K562 (cell line): ENCODE data around the gene TRRAP. TPM values are rescaled to one million over a fixed set of nuclear protein-coding genes. Genes with fewer than 3 reads are reported as not detected.

Experiments
- ATAC-seq: fragments of 200-7000 bp; cut with Tn5 transposase; 3 replicates; pipeline ENCODE4 v1.9.1; 2020; ENCODE audit warnings: moderate library complexity
- BruUV-seq: library from RNA; stranded (reverse); fragments of 400-500 nt; replicated peaks from 2 replicates; lab custom pipeline; 2021; lab: Mats Ljungman, UMichigan
- CTCF ChIA-PET: fragments of 300-600 bp; formaldehyde crosslinking; extraction: SDS; loops from one replicate; lab custom pipeline; 2021; ENCODE audit warnings: low intra/inter-chr PET ratio; lab: Yijun Ruan, JAX
- POLR2A ChIA-PET: fragments of 300-600, 350-650 bp; sonication (Branson Sonifier 250); formaldehyde crosslinking; extraction: SDS; loops from one replicate; lab custom pipeline; 2021; ENCODE audit warnings: antibody characterized with exemption, inconsistent platforms; lab: Yijun Ruan, JAX
- DNase-seq, 4 experiments: peaks; one replicate each; pipeline versions ENCODE4 v3.0.0 to v3.0.0-alpha.2; 2011 to 2018; ENCODE audit warnings: low spot score in 3 of 4, mixed read lengths in 3 of 4; ENCODE audit errors: extremely low read depth in 1 of 4
- FAIRE-seq: peaks from 2 replicates; lab custom pipeline; 2011; peaks lifted over from hg19 to GRCh38; lab: Jason Lieb, UNC
- H2AFZ ChIP-seq: 2 replicates; pipeline ENCODE4 v1.6.0; 2011; ENCODE audit warnings: low read depth, low read length, control low read depth, inconsistent platforms
- H3K27ac ChIP-seq: fragments of 200-600 bp; 3 replicates; pipeline ENCODE4 v1.8.0; 2011; ENCODE audit warnings: low read depth, mild to moderate bottlenecking, control low read depth, inconsistent platforms, low read length, moderate library complexity, mixed read lengths; ENCODE audit errors: extremely low read depth
- H3K27me3 ChIP-seq, 2 experiments: fragments of 300-600 bp in 1 of 2; 2 replicates in 1 of 2; 3 replicates in 1 of 2; pipeline versions ENCODE4 v1.6.0 to v1.8.0; 2011; ENCODE audit warnings: inconsistent platforms in 2 of 2, low read length in 2 of 2, mild to moderate bottlenecking in 1 of 2, mixed read lengths in 1 of 2, moderate library complexity in 1 of 2; ENCODE audit not compliant: control insufficient read depth in 2 of 2, insufficient read depth in 2 of 2
- H3K36me3 ChIP-seq: fragments of 300-600 bp; 3 replicates; pipeline ENCODE4 v1.8.0; 2011; ENCODE audit warnings: mild to moderate bottlenecking, low read length, inconsistent platforms; ENCODE audit not compliant: control insufficient read depth, insufficient read depth
- H3K4me1 ChIP-seq, 2 experiments: fragments of 200-600 bp in 1 of 2; replicated peaks in 1 of 2; 2 replicates in 1 of 2; 3 replicates in 1 of 2; pipeline versions ENCODE4 v1.5.1 to v1.8.0; 2011; ENCODE audit warnings: inconsistent platforms in 2 of 2, low read length in 2 of 2, mild to moderate bottlenecking in 1 of 2, mixed read lengths in 1 of 2, moderate library complexity in 1 of 2; ENCODE audit not compliant: control insufficient read depth in 2 of 2, insufficient read depth in 2 of 2
- H3K4me2 ChIP-seq: 2 replicates; pipeline ENCODE4 v1.6.1; 2011; ENCODE audit warnings: low read length, control low read depth, inconsistent platforms, mixed read lengths; ENCODE audit not compliant: insufficient read depth
- H3K4me3 ChIP-seq: fragments of 200-600 bp; sonication (generic), shearing (Covaris generic); 2 replicates; pipeline ENCODE4 v1.5.1; 2016; ENCODE audit warnings: control low read depth, inconsistent platforms
- H3K79me2 ChIP-seq: fragments of 200-600 bp; 3 replicates; pipeline ENCODE4 v1.8.0; 2011; ENCODE audit warnings: low read length, inconsistent platforms; ENCODE audit not compliant: control insufficient read depth, insufficient read depth
- H3K9ac ChIP-seq, 2 experiments: 2 replicates each; pipeline versions ENCODE4 v1.6.0 to v1.6.1; 2011; ENCODE audit warnings: low read depth in 2 of 2, low read length in 2 of 2, control low read depth in 1 of 2, inconsistent platforms in 1 of 2, mild to moderate bottlenecking in 1 of 2, mixed read lengths in 1 of 2; ENCODE audit not compliant: insufficient read depth in 1 of 2
- H3K9me1 ChIP-seq: one replicate; pipeline ENCODE4 v1.6.0; 2011; ENCODE audit warnings: inconsistent platforms, mild to moderate bottlenecking, low read length, moderate library complexity; ENCODE audit not compliant: control insufficient read depth, insufficient read depth
- H3K9me3 ChIP-seq: replicated peaks from 2 replicates; pipeline ENCODE4 v1.5.1; 2011; ENCODE audit warnings: low read depth, low read length, inconsistent platforms; ENCODE audit not compliant: control insufficient read depth, insufficient read depth
- H4K20me1 ChIP-seq: replicated peaks from 2 replicates; pipeline ENCODE4 v1.6.1; 2011; ENCODE audit warnings: low read length, inconsistent platforms, mixed read lengths; ENCODE audit not compliant: control insufficient read depth, insufficient read depth
- ASH1L ChIP-seq: fragments of 450-650 bp; IDR thresholded peaks from 2 replicates; pipeline ENCODE4 v1.6.1; 2018; ENCODE audit warnings: borderline replicate concordance, mild to moderate bottlenecking, low read depth; ENCODE audit not compliant: partially characterized antibody
- CEBPG ChIP-seq, 3 experiments: fragments of 200-800 bp in 1 of 3; sonication (Bioruptor generic) in 1 of 3; sonication (generic) in 1 of 3; formaldehyde crosslinking in 1 of 3; IDR thresholded peaks in 2 of 3; conservative IDR thresholded peaks in 1 of 3; 2 replicates each; pipeline versions ENCODE4 v1.6.1 to v1.8.0; 2016 to 2022; ENCODE audit warnings: missing compliant biosample characterization in 2 of 3, missing genetic modification characterization in 2 of 3, mild to moderate bottlenecking in 1 of 3, missing genetic modification reagents in 1 of 3
- CSDE1 ChIP-seq, 2 experiments: fragments of 450-650 bp; IDR thresholded peaks; 2 replicates each; pipeline ENCODE4 v1.6.1; 2016; ENCODE audit warnings: mild to moderate bottlenecking in 1 of 2
- ESRRA ChIP-seq: fragments of 450-650 bp; IDR thresholded peaks from 2 replicates; pipeline ENCODE4 v1.6.1; 2014; ENCODE audit warnings: low read depth, mild to moderate bottlenecking, moderate library complexity, borderline replicate concordance
- ETS2 ChIP-seq: IDR thresholded peaks from 2 replicates; pipeline ENCODE4 v1.6.1; 2016; ENCODE audit warnings: borderline replicate concordance, missing genetic modification characterization, mild to moderate bottlenecking, moderate library complexity, missing compliant biosample characterization; ENCODE audit not compliant: poor library complexity, severe bottlenecking
- FOXK1 ChIP-seq: sonication (generic); formaldehyde crosslinking; IDR thresholded peaks from 2 replicates; pipeline ENCODE4 v1.8.0; 2022; ENCODE audit warnings: missing genetic modification reagents, mild to moderate bottlenecking, borderline replicate concordance
- HBP1 ChIP-seq: fragments of 450-650 bp; formaldehyde crosslinking; IDR thresholded peaks from 2 replicates; pipeline ENCODE4 v1.4.0; 2022; ENCODE audit warnings: missing genetic modification characterization
- LEF1 ChIP-seq: fragments of 450-650 bp; IDR thresholded peaks from 2 replicates; pipeline ENCODE4 v1.6.1; 2016; ENCODE audit warnings: mild to moderate bottlenecking
- PHF8 ChIP-seq: fragments of 200-600 bp; sonication (generic); IDR thresholded peaks from 2 replicates; pipeline ENCODE4 v1.6.1; 2012; ENCODE audit warnings: mixed run types, mild to moderate bottlenecking, inconsistent platforms, low read length, moderate library complexity, borderline replicate concordance
- POU5F1 ChIP-seq: fragments of 150-350 bp; IDR thresholded peaks from 2 replicates; pipeline ENCODE4 v1.6.1; 2014; ENCODE audit warnings: borderline replicate concordance, low read length, low read depth, mild to moderate bottlenecking; ENCODE audit not compliant: partially characterized antibody
- PTBP1 ChIP-seq: fragments of 200-400 bp; formaldehyde crosslinking; IDR thresholded peaks from 2 replicates; pipeline ENCODE4 v1.6.1; 2017; ENCODE audit warnings: low read depth, low read length
- RCOR1 ChIP-seq, 2 experiments: IDR thresholded peaks; 2 replicates each; pipeline ENCODE4 v1.6.1; 2012; ENCODE audit warnings: low read depth in 2 of 2, low read length in 2 of 2, borderline replicate concordance in 1 of 2, improper control_type of control experiment in 1 of 2
- TFAM ChIP-seq: fragments of 250-450 bp; sonication (Bioruptor Pico); conservative IDR thresholded peaks from 2 replicates; pipeline ENCODE4 v1.5.0; 2021; ENCODE audit warnings: mild to moderate bottlenecking, moderate library complexity
- ZNF764 ChIP-seq: fragments of 250-450 bp; sonication (Bioruptor Pico); IDR thresholded peaks from 2 replicates; pipeline ENCODE4 v1.4.0; 2020; ENCODE audit warnings: low read depth, mild to moderate bottlenecking, moderate library complexity
- WGBS: fragments of 100-300 bp; shearing (Covaris generic); methylation state at CpG from one replicate; pipeline ENCODE4 v1.1.6; 2016; ENCODE audit warnings: low coverage, mixed read lengths; ENCODE audit not compliant: insufficient coverage; ENCODE audit errors: missing lambda C conversion rate; 5-methylcytosine and 5-hydroxymethylcytosine counted together
- in situ Hi-C: fragments of 300-500 bp; cut with MboI; formaldehyde crosslinking; loops from 4 replicates; pipeline ENCODE4 v1.15.0; 2018; ENCODE audit warnings: inconsistent platforms, mixed read lengths
- intact Hi-C: fragments of 100-400 bp; cut with micrococcal nuclease; formaldehyde crosslinking; loops from 2 replicates; pipeline ENCODE4 v1.14.2; 2022
- polyA plus RNA-seq, 8 experiments: library from polyadenylated mRNA; depleted of rRNA in 4 of 8; stranded (reverse) in 5 of 8; unstranded in 3 of 8; fragments of >200 nt; fragmentation: Nextera tagmentation in 2 of 8; fragmentation: Illumina TruSeq in 1 of 8; extraction: Ambion mirVana in 2 of 8; extraction: Trizol in 1 of 8; gene quantifications; 2 replicates each; pipeline versions ENCODE4 v1.2.1 to v1.2.3, GENCODE V29; 2011 to 2014; ENCODE audit warnings: inconsistent platforms in 1 of 8, missing spikeins in 1 of 8
- total RNA-seq, 7 experiments: library from RNA; depleted of rRNA in 6 of 7; stranded (reverse); fragments of >200 nt in 6 of 7; fragmentation: Illumina TruSeq in 2 of 7; extraction: Trizol in 2 of 7; gene quantifications; 2 replicates each; pipeline versions ENCODE4 v1.2.1 to v1.2.3, GENCODE V29; 2011 to 2021; ENCODE audit warnings: low replicate concordance in 1 of 7
- TF ChIP-seq, protein P1 (sequence below): fragments of 250-450 bp; sonication (Bioruptor Pico); IDR thresholded peaks from 2 replicates; pipeline ENCODE4 v1.9.0; 2021; ENCODE audit warnings: mild to moderate bottlenecking
- TF ChIP-seq, protein P2 (sequence below): fragments of 450-650 bp; IDR thresholded peaks from 2 replicates; pipeline ENCODE4 v1.7.1; 2018; ENCODE audit warnings: mild to moderate bottlenecking, low read depth; ENCODE audit not compliant: partially characterized antibody
- TF ChIP-seq, protein P3 (sequence below): conservative IDR thresholded peaks from 2 replicates; pipeline ENCODE4 v1.6.1; 2011; ENCODE audit warnings: low read depth, mild to moderate bottlenecking, low read length; ENCODE audit not compliant: control insufficient read depth

Gene TRRAP
- total and polyA plus RNA-seq, 9 of the 15 experiments (the other 6 are each of a cell fraction or from before 2014, with no cell fraction given): 1.3 to 47.2 (median 9.7) TPM

GRCh38 chr7:99005776-99006175 is 127.4 kb downstream of the TRRAP start:
- DNase-seq (no peak), FAIRE-seq (no peak), ATAC-seq (no peak)
- ChIA-PET CTCF (no interaction called here), POLR2A (no interaction called here)
- H3K4me1 ChIP-seq: no peaks in the 10 kb centered on the region
- TF ChIP-seq FOXK1 (CRISPR knock-in tag): no peak
- no peak for TF ChIP-seq ETS2 (tag)
- TF ChIP-seq RCOR1 (IDR thresholded peaks at IDR 0.05; ENCODE audit: borderline replicate concordance in 1 of 2, low read depth in 2 of 2, low read length in 2 of 2): no peak
- no peak for TF ChIP-seq HBP1 (CRISPR knock-in tag)
- no peak for TF ChIP-seq PHF8
- no peak for TF ChIP-seq CSDE1 (IDR thresholded peaks at IDR 0.05)
- no peak for TF ChIP-seq CEBPG (CRISPR knock-in tag; IDR thresholded peaks at IDR 0.05)
- TF ChIP-seq CEBPG (tag; conservative IDR thresholded peaks at IDR 0.05 in 1 of 2, IDR thresholded peaks at IDR 0.05 in 1 of 2): no peak
- no peak for TF ChIP-seq ESRRA
- no peak for TF ChIP-seq LEF1
- TF ChIP-seq PTBP1: no peak
- no peak for TF ChIP-seq TFAM (CRISPR knock-in tag)
- TF ChIP-seq ASH1L: no peak
- TF ChIP-seq, protein P1, sequence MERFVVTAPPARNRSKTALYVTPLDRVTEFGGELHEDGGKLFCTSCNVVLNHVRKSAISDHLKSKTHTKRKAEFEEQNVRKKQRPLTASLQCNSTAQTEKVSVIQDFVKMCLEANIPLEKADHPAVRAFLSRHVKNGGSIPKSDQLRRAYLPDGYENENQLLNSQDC (CRISPR knock-in tag): no peak
- no peak for TF ChIP-seq POU5F1
- TF ChIP-seq, protein P2, sequence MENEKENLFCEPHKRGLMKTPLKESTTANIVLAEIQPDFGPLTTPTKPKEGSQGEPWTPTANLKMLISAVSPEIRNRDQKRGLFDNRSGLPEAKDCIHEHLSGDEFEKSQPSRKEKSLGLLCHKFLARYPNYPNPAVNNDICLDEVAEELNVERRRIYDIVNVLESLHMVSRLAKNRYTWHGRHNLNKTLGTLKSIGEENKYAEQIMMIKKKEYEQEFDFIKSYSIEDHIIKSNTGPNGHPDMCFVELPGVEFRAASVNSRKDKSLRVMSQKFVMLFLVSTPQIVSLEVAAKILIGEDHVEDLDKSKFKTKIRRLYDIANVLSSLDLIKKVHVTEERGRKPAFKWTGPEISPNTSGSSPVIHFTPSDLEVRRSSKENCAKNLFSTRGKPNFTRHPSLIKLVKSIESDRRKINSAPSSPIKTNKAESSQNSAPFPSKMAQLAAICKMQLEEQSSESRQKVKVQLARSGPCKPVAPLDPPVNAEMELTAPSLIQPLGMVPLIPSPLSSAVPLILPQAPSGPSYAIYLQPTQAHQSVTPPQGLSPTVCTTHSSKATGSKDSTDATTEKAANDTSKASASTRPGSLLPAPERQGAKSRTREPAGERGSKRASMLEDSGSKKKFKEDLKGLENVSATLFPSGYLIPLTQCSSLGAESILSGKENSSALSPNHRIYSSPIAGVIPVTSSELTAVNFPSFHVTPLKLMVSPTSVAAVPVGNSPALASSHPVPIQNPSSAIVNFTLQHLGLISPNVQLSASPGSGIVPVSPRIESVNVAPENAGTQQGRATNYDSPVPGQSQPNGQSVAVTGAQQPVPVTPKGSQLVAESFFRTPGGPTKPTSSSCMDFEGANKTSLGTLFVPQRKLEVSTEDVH: no peak
- TF ChIP-seq, protein P3, sequence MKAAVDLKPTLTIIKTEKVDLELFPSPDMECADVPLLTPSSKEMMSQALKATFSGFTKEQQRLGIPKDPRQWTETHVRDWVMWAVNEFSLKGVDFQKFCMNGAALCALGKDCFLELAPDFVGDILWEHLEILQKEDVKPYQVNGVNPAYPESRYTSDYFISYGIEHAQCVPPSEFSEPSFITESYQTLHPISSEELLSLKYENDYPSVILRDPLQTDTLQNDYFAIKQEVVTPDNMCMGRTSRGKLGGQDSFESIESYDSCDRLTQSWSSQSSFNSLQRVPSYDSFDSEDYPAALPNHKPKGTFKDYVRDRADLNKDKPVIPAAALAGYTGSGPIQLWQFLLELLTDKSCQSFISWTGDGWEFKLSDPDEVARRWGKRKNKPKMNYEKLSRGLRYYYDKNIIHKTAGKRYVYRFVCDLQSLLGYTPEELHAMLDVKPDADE: no peak
- no peak for TF ChIP-seq ZNF764
- no peak overlapping the region for H3K4me3 ChIP-seq
- BruUV-seq: no TSS peak
- H4K20me1 ChIP-seq: no peaks in the 10 kb centered on the region
- H3K4me2 ChIP-seq: no peak overlapping the region
- no peaks in the 10 kb centered on the region for H3K79me2 ChIP-seq
- H3K27ac ChIP-seq: no peak overlapping the region
- in situ Hi-C loops: no loop called here
- H3K9me1 ChIP-seq: no peaks in the 10 kb centered on the region
- no peak overlapping the region for H2AFZ ChIP-seq
- no peaks in the 10 kb centered on the region for H3K9me3 ChIP-seq
- peaks cover 85% of the 10 kb centered on the region for H3K36me3 ChIP-seq
- no peaks in the 10 kb centered on the region for H3K27me3 ChIP-seq
- 89% methylated on average over 13 of the region's 15 CpGs for WGBS
- intact Hi-C loops: no loop called here
- H3K9ac ChIP-seq: no peak overlapping the region
